Neuronal stem cell (in vitro differentiated cells): Measurements from ENCODE around the gene LTBP4.

Source experiments
- DNase-seq: peaks from one replicate; pipeline ENCODE4 v3.0.0-alpha.2; 2013; ENCODE audit warnings: low spot score
- H2AFZ ChIP-seq: one replicate; pipeline ENCODE4 v1.6.1; 2013; ENCODE audit warnings: mild to moderate bottlenecking, low read length, inconsistent platforms
- H2AK5ac ChIP-seq: 2 replicates; pipeline ENCODE4 v1.6.1; 2013; ENCODE audit warnings: low read depth, mild to moderate bottlenecking, inconsistent platforms, low read length, moderate library complexity, mixed read lengths
- H2BK120ac ChIP-seq: 2 replicates; pipeline ENCODE4 v1.6.1; 2013; ENCODE audit warnings: low read depth, mild to moderate bottlenecking, inconsistent platforms, low read length, moderate library complexity, mixed read lengths
- H2BK12ac ChIP-seq: one replicate; pipeline ENCODE4 v1.6.1; 2013; ENCODE audit warnings: low read length, inconsistent platforms
- H2BK15ac ChIP-seq: 2 replicates; pipeline ENCODE4 v1.6.1; 2013; ENCODE audit warnings: mild to moderate bottlenecking, low read length, inconsistent platforms, mixed read lengths
- H2BK5ac ChIP-seq: one replicate; pipeline ENCODE4 v1.6.1; 2013; ENCODE audit warnings: inconsistent platforms, mild to moderate bottlenecking, low read length, moderate library complexity
- H3K14ac ChIP-seq: one replicate; pipeline ENCODE4 v1.6.1; 2013; ENCODE audit warnings: low read length, inconsistent platforms
- H3K18ac ChIP-seq: 2 replicates; pipeline ENCODE4 v1.6.1; 2013; ENCODE audit warnings: low read length, inconsistent platforms
- H3K23ac ChIP-seq: 2 replicates; pipeline ENCODE4 v1.6.1; 2013; ENCODE audit warnings: low read depth, mild to moderate bottlenecking, mixed read lengths, low read length, inconsistent platforms; ENCODE audit not compliant: poor library complexity
- H3K27ac ChIP-seq: replicated peaks from 3 replicates; pipeline ENCODE4 v1.5.1; 2013; ENCODE audit warnings: low read length, inconsistent platforms
- H3K27me3 ChIP-seq, 3 experiments: 2 replicates each; pipeline ENCODE4 v1.6.1; 2013; ENCODE audit warnings: low read length in 3 of 3, mild to moderate bottlenecking in 2 of 3, inconsistent platforms in 1 of 3, low read depth in 1 of 3, mixed read lengths in 1 of 3, moderate library complexity in 1 of 3; ENCODE audit not compliant: control insufficient read depth in 3 of 3, insufficient read depth in 3 of 3
- H3K36me3 ChIP-seq, 2 donors: replicated peaks in 1 of 2; 2 replicates each; pipeline ENCODE4 v1.6.1; 2013; ENCODE audit warnings: low read length in 2 of 2; ENCODE audit not compliant: control insufficient read depth in 2 of 2, insufficient read depth in 2 of 2
- H3K4ac ChIP-seq: 2 replicates; pipeline ENCODE4 v1.6.1; 2013; ENCODE audit warnings: inconsistent platforms, mild to moderate bottlenecking, low read length, moderate library complexity
- H3K4me1 ChIP-seq, 2 donors: 1 replicate in 1 of 2; 2 replicates in 1 of 2; pipeline ENCODE4 v1.6.1; 2013; ENCODE audit warnings: low read length in 2 of 2, low read depth in 1 of 2; ENCODE audit not compliant: control insufficient read depth in 2 of 2, insufficient read depth in 1 of 2
- H3K4me2 ChIP-seq: one replicate; pipeline ENCODE4 v1.6.1; 2013; ENCODE audit warnings: mild to moderate bottlenecking, low read length, inconsistent platforms; ENCODE audit not compliant: insufficient read depth, poor library complexity, severe bottlenecking
- H3K4me3 ChIP-seq, 2 donors: 2 replicates each; pipeline ENCODE4 v1.5.1; 2013; ENCODE audit warnings: low read length in 2 of 2, mild to moderate bottlenecking in 2 of 2, inconsistent platforms in 1 of 2, moderate library complexity in 1 of 2
- H3K79me1 ChIP-seq: one replicate; pipeline ENCODE4 v1.6.1; 2013; ENCODE audit warnings: low read depth, mild to moderate bottlenecking, inconsistent platforms, low read length, moderate library complexity
- H3K9ac ChIP-seq: one replicate; pipeline ENCODE4 v1.6.1; 2013; ENCODE audit warnings: mild to moderate bottlenecking, low read depth, low read length, inconsistent platforms; ENCODE audit not compliant: poor library complexity
- H3K9me3 ChIP-seq, 2 donors: replicated peaks in 1 of 2; 2 replicates each; pipeline versions ENCODE3 to v1.6.1; 2013; ENCODE audit warnings: low read length in 2 of 2, mild to moderate bottlenecking in 2 of 2, inconsistent platforms in 1 of 2, low read depth in 1 of 2, mixed read lengths in 1 of 2, moderate library complexity in 1 of 2; ENCODE audit not compliant: control insufficient read depth in 2 of 2, insufficient read depth in 1 of 2
- H4K8ac ChIP-seq: one replicate; pipeline ENCODE4 v1.6.1; 2013; ENCODE audit warnings: low read depth, mild to moderate bottlenecking, inconsistent platforms, low read length, moderate library complexity
- H4K91ac ChIP-seq: one replicate; pipeline ENCODE4 v1.6.1; 2013; ENCODE audit warnings: low read length, low read depth, mild to moderate bottlenecking, inconsistent platforms; ENCODE audit not compliant: poor library complexity
- WGBS, 2 donors: extraction: QIAGEN DNeasy Blood & Tissue Kit; methylation state at CpG; one replicate each; pipeline ENCODE4 v1.1.7; 2013; ENCODE audit warnings: missing lambda C conversion rate in 2 of 2, mixed read lengths in 1 of 2; ENCODE audit not compliant: insufficient read length in 2 of 2, insufficient replicate concordance in 1 of 2; ENCODE audit errors: extremely low coverage in 2 of 2; 5-methylcytosine and 5-hydroxymethylcytosine counted together

LTBP4 gene

GRCh38 chr19:40672573-40673299 lies 71.6 kb downstream of the LTBP4 start:
- no peak overlapping the region for H3K23ac ChIP-seq
- no peak overlapping the region for H3K18ac ChIP-seq
- H3K36me3 ChIP-seq = peaks cover 54 to 89% of the 10 kb centered on the region in 2 donors
- no peak overlapping the region for H3K27ac ChIP-seq
- no peak overlapping the region for H3K14ac ChIP-seq
- H3K9me3 ChIP-seq = peaks cover 0 to 13% of the 10 kb centered on the region in 2 donors
- H4K8ac ChIP-seq = no peak overlapping the region
- H3K4me2 ChIP-seq = no peak overlapping the region
- no peak overlapping the region for H3K9ac ChIP-seq
- no peaks in the 10 kb centered on the region for H3K79me1 ChIP-seq
- no peak overlapping the region for H2BK15ac ChIP-seq
- H2AK5ac ChIP-seq = no peak overlapping the region
- no CpG with 5 or more reads among the region's 7 CpGs for WGBS, 2 donors
- H4K91ac ChIP-seq = no peak overlapping the region
- no peak overlapping the region for H2BK5ac ChIP-seq
- DNase-seq = no peak
- H3K4me3 ChIP-seq = peak overlapping the region in 1 of 2 donors; percentile 69
- no peak overlapping the region for H2BK12ac ChIP-seq
- H2BK120ac ChIP-seq = no peak overlapping the region
- H3K27me3 ChIP-seq = no peaks in the 10 kb centered on the region
- no peak overlapping the region for H3K4ac ChIP-seq
- no peaks in the 10 kb centered on the region for H3K4me1 ChIP-seq
- H2AFZ ChIP-seq = no peak overlapping the region

- no peak overlapping the region for H3K4me2 ChIP-seq
These were observed 72.2 kb downstream of the LTBP4 start for GRCh38 chr19:40673397-40673796.

GRCh38 chr19:40674291-40674690 lies 73.1 kb downstream of the LTBP4 start:
- Histone ChIP-seq H3K4me3 (no peak overlapping the region), H2BK15ac (no peak overlapping the region), H3K27ac (no peak overlapping the region), H2AFZ (no peak overlapping the region), H3K9ac (peak overlapping the region; percentile 47), H4K8ac (no peak overlapping the region), H2BK5ac (no peak overlapping the region), H3K9me3 (peaks cover 0 to 7% of the 10 kb centered on the region in 2 donors), H3K23ac (peak overlapping the region; percentile 16), H3K27me3 (no peaks in the 10 kb centered on the region), H3K79me1 (no peaks in the 10 kb centered on the region), H4K91ac (no peak overlapping the region), H3K4me2 (no peak overlapping the region), H3K4me1 (no peaks in the 10 kb centered on the region), H2BK12ac (no peak overlapping the region), H3K14ac (no peak overlapping the region), H2AK5ac (no peak overlapping the region), H2BK120ac (no peak overlapping the region), H3K18ac (no peak overlapping the region), H3K36me3 (peaks cover 54 to 86% of the 10 kb centered on the region in 2 donors), H3K4ac (no peak overlapping the region)
- no CpG with 5 or more reads among the region's 3 CpGs for whole genome bisulfite sequencing, 2 donors
- no peak for DNase-seq

More at GRCh38 chr19:40673397-40673796, 72.2 kb downstream of the LTBP4 start:
- H3K27me3 ChIP-seq = no peaks in the 10 kb centered on the region
- H3K27ac ChIP-seq = no peak overlapping the region
- H3K14ac ChIP-seq = no peak overlapping the region
- no peak overlapping the region for H3K18ac ChIP-seq
- H3K4ac ChIP-seq = no peak overlapping the region
- no peak overlapping the region for H4K91ac ChIP-seq
- H3K36me3 ChIP-seq = peaks cover 54 to 89% of the 10 kb centered on the region in 2 donors
- no peak overlapping the region for H3K23ac ChIP-seq
- DNase-seq = no peak
- no peak overlapping the region for H2BK12ac ChIP-seq
- no peaks in the 10 kb centered on the region for H3K4me1 ChIP-seq
- no CpG with 5 or more reads among the region's 11 CpGs for WGBS, 2 donors
- no peak overlapping the region for H4K8ac ChIP-seq
- H2BK120ac ChIP-seq = no peak overlapping the region
- peak overlapping the region in 1 of 2 donors; percentile 69 for H3K4me3 ChIP-seq
- no peak overlapping the region for H2AFZ ChIP-seq
- H3K9me3 ChIP-seq = peaks cover 0 to 13% of the 10 kb centered on the region in 2 donors
- no peak overlapping the region for H2BK5ac ChIP-seq
- no peak overlapping the region for H2AK5ac ChIP-seq
- no peak overlapping the region for H2BK15ac ChIP-seq
- H3K9ac ChIP-seq = no peak overlapping the region
- H3K79me1 ChIP-seq = no peaks in the 10 kb centered on the region

- no peak overlapping the region for H2BK5ac ChIP-seq
- no peak overlapping the region for H3K18ac ChIP-seq
- no peak overlapping the region for H2AFZ ChIP-seq
- no peak overlapping the region for H3K27ac ChIP-seq
- H2BK12ac ChIP-seq = no peak overlapping the region
- no peak overlapping the region for H3K14ac ChIP-seq
- no peak for DNase-seq
- H3K27me3 ChIP-seq = no peaks in the 10 kb centered on the region
- H3K4me3 ChIP-seq = no peak overlapping the region
- H2AK5ac ChIP-seq = no peak overlapping the region
- no CpG with 5 or more reads among the region's 23 CpGs for WGBS, 2 donors
- H3K9me3 ChIP-seq = no peaks in the 10 kb centered on the region
- no peak overlapping the region for H3K4me2 ChIP-seq
- H3K23ac ChIP-seq = peak overlapping the region; percentile 47
- no peaks in the 10 kb centered on the region for H3K4me1 ChIP-seq
- H4K8ac ChIP-seq = no peak overlapping the region
- H3K9ac ChIP-seq = no peak overlapping the region
- no peak overlapping the region for H4K91ac ChIP-seq
- H3K4ac ChIP-seq = no peak overlapping the region
- H3K79me1 ChIP-seq = peaks cover 1% of the 10 kb centered on the region
- H2BK15ac ChIP-seq = no peak overlapping the region
- no peak overlapping the region for H2BK120ac ChIP-seq
- peaks cover 43 to 80% of the 10 kb centered on the region in 2 donors for H3K36me3 ChIP-seq
These were observed 76.0 kb downstream of the LTBP4 start for GRCh38 chr19:40677156-40677555.
